Thoracic aorta (tissue), 2 donors: ENCODE data around the gene EMC8. TPM values are rescaled to one million over a fixed set of nuclear protein-coding genes. Genes with fewer than 3 reads are reported as not detected.

Source experiments
- ATAC-seq: fragments of 150-250 bp; one replicate; pipeline ENCODE4 v1.8.0; 2017; ENCODE audit warnings: low read depth; ENCODE audit not compliant: insufficient number of reproducible peaks, low FRiP score
- DNase-seq: peaks from one replicate; pipeline ENCODE4 v3.0.0-alpha.2; 2020; ENCODE audit warnings: low spot score
- H3K27ac ChIP-seq, 2 donors: fragments of 200-600 bp; sonication (generic); 1 replicate in 1 of 2; 2 replicates in 1 of 2; pipeline ENCODE4 v1.5.1; 2016; ENCODE audit warnings: mild to moderate bottlenecking in 2 of 2, moderate library complexity in 2 of 2
- H3K27me3 ChIP-seq: fragments of 200-600 bp; sonication (generic); replicated peaks from 2 replicates; pipeline ENCODE4 v1.6.0; 2016; ENCODE audit warnings: mild to moderate bottlenecking; ENCODE audit not compliant: insufficient read depth
- H3K36me3 ChIP-seq: fragments of 200-600 bp; sonication (generic); one replicate; pipeline ENCODE4 v1.5.1; 2016
- H3K4me1 ChIP-seq, 2 donors: fragments of 200-600 bp; sonication (generic); 1 replicate in 1 of 2; 2 replicates in 1 of 2; pipeline versions ENCODE4 v1.5.1 to v1.6.0; 2016; ENCODE audit warnings: low read depth in 2 of 2, mild to moderate bottlenecking in 1 of 2; ENCODE audit not compliant: control insufficient read depth in 1 of 2
- H3K4me3 ChIP-seq: fragments of 200-600 bp; sonication (generic); 2 replicates; pipeline ENCODE4 v1.5.1; 2016; ENCODE audit warnings: mild to moderate bottlenecking
- H3K9me3 ChIP-seq: fragments of 200-600 bp; sonication (generic); 2 replicates; pipeline ENCODE4 v1.5.1; 2016
- CTCF ChIP-seq: fragments of 200-600 bp; sonication (generic); IDR thresholded peaks from one replicate; pipeline ENCODE4 v1.5.1; 2019; ENCODE audit warnings: antibody characterized with exemption
- total RNA-seq, 2 donors: library from RNA; depleted of rRNA; stranded (reverse); fragments of >200 nt; gene quantifications; one replicate each; pipeline versions ENCODE4 v1.1.0 to v1.2.3, GENCODE V29; 2016

EMC8 gene
- total RNA-seq, 2 donors from 2014 or later, result 30.7 to 36.6 TPM

GRCh38 chr16:85798283-85798776 is 1.0 kb downstream of the EMC8 start:
- Histone ChIP-seq H3K4me3 (peak overlapping the region; percentile 96), H3K36me3 (peaks cover 17% of the 10 kb centered on the region), H3K9me3 (no peaks in the 10 kb centered on the region), H3K27me3 (no peaks in the 10 kb centered on the region), H3K27ac (no peak overlapping the region), H3K4me1 (peaks cover 11 to 25% of the 10 kb centered on the region in 2 donors)
- ATAC-seq, result no peak
- no peak for DNase-seq
- no peak for TF ChIP-seq CTCF

- Histone ChIP-seq H3K9me3 (no peaks in the 10 kb centered on the region), H3K4me1 (peaks cover 11 to 25% of the 10 kb centered on the region in 2 donors), H3K27me3 (no peaks in the 10 kb centered on the region), H3K4me3 (no peak overlapping the region), H3K27ac (no peak overlapping the region), H3K36me3 (peaks cover 15% of the 10 kb centered on the region)
- DNase-seq, result no peak
- no peak for TF ChIP-seq CTCF
- no peak for ATAC-seq
Measured at GRCh38 chr16:85796599-85796998, 2.7 kb downstream of the EMC8 start.

GRCh38 chr16:85796152-85796551 is 3.2 kb downstream of the EMC8 start:
- Histone ChIP-seq H3K9me3 (no peaks in the 10 kb centered on the region), H3K36me3 (peaks cover 15% of the 10 kb centered on the region), H3K27me3 (no peaks in the 10 kb centered on the region), H3K4me3 (no peak overlapping the region), H3K27ac (no peak overlapping the region), H3K4me1 (peaks cover 11 to 25% of the 10 kb centered on the region in 2 donors)
- TF ChIP-seq CTCF, result no peak
- no peak for DNase-seq
- no peak for ATAC-seq

GRCh38 chr16:85794696-85795095 is 4.6 kb downstream of the EMC8 start:
- no peak overlapping the region for H3K27ac ChIP-seq
- ATAC-seq (no peak), DNase-seq (no peak)
- peaks cover 5 to 13% of the 10 kb centered on the region in 2 donors for H3K4me1 ChIP-seq
- no peak for TF ChIP-seq CTCF
- H3K4me3 ChIP-seq, result no peak overlapping the region
- no peaks in the 10 kb centered on the region for H3K27me3 ChIP-seq
- peaks cover 15% of the 10 kb centered on the region for H3K36me3 ChIP-seq
- no peaks in the 10 kb centered on the region for H3K9me3 ChIP-seq

- H3K4me1 ChIP-seq, result peaks cover 5 to 12% of the 10 kb centered on the region in 2 donors
- no peak for TF ChIP-seq CTCF
- DNase-seq (no peak), ATAC-seq (no peak)
- H3K27ac ChIP-seq, result no peak overlapping the region
- H3K9me3 ChIP-seq, result no peaks in the 10 kb centered on the region
- peaks cover 17% of the 10 kb centered on the region for H3K36me3 ChIP-seq
- no peaks in the 10 kb centered on the region for H3K27me3 ChIP-seq
- H3K4me3 ChIP-seq, result no peak overlapping the region
Measured at GRCh38 chr16:85793662-85794298, 5.6 kb downstream of the EMC8 start.
